ENCODE measurements around the gene TCEA3.

- TF ChIP-seq, protein P1, sequence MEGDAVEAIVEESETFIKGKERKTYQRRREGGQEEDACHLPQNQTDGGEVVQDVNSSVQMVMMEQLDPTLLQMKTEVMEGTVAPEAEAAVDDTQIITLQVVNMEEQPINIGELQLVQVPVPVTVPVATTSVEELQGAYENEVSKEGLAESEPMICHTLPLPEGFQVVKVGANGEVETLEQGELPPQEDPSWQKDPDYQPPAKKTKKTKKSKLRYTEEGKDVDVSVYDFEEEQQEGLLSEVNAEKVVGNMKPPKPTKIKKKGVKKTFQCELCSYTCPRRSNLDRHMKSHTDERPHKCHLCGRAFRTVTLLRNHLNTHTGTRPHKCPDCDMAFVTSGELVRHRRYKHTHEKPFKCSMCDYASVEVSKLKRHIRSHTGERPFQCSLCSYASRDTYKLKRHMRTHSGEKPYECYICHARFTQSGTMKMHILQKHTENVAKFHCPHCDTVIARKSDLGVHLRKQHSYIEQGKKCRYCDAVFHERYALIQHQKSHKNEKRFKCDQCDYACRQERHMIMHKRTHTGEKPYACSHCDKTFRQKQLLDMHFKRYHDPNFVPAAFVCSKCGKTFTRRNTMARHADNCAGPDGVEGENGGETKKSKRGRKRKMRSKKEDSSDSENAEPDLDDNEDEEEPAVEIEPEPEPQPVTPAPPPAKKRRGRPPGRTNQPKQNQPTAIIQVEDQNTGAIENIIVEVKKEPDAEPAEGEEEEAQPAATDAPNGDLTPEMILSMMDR (IDR thresholded peaks at IDR 0.05; ENCODE audit: low read depth, low read length, poor library complexity, severe bottlenecking): no peak
- TF ChIP-seq EZH2phosphoT487 (IDR thresholded peaks at IDR 0.05; ENCODE audit: borderline replicate concordance, low read length): no peak
Observed at GRCh38 chr1:23422941-23423340, 1.6 kb downstream of the TCEA3 start.

Data from DOHH2 (cell line).